GM12874 (cell line): ENCODE data around the gene CCSER2.

Source experiments
- TF ChIP-seq, protein P1 (sequence below): IDR thresholded peaks from 2 replicates; pipeline ENCODE4 v1.5.1; 2011; ENCODE audit warnings: low read depth, mild to moderate bottlenecking, control low read depth, low read length, moderate library complexity; ENCODE audit not compliant: insufficient read depth

The CCSER2 gene

DNA sequence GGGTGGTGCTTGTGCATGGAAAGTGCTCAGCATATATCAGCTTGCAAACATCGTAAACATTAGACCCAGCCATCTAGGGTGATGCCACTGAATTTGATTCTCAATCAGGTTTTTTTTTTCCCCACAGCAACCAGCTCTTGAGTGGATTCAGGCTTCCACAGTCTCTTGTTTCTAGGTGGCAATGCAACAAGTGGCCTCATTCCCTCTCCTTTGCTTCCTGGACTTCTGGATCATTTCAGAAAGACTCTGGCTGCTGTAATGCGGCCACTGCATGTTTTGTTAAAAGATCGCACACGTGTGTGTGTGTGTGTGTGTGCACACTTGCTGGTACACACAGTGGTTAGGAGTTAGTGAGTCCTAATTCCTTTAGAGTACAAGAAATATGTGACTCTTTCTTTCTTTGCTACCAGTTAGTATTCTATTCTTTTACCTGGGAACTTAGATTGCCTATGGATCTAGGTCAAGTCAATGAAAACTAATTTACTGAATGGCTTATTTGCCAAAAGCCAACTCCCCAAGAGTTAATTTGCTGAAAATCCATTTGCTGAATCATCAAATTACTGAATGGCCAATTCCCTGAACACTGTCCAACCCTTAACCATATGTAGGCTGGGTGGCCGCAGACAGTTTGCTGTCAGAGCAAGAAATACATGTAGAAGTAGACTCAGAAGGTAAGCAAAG is 222.5 kb downstream of the CCSER2 start:
- TF ChIP-seq, protein P1, sequence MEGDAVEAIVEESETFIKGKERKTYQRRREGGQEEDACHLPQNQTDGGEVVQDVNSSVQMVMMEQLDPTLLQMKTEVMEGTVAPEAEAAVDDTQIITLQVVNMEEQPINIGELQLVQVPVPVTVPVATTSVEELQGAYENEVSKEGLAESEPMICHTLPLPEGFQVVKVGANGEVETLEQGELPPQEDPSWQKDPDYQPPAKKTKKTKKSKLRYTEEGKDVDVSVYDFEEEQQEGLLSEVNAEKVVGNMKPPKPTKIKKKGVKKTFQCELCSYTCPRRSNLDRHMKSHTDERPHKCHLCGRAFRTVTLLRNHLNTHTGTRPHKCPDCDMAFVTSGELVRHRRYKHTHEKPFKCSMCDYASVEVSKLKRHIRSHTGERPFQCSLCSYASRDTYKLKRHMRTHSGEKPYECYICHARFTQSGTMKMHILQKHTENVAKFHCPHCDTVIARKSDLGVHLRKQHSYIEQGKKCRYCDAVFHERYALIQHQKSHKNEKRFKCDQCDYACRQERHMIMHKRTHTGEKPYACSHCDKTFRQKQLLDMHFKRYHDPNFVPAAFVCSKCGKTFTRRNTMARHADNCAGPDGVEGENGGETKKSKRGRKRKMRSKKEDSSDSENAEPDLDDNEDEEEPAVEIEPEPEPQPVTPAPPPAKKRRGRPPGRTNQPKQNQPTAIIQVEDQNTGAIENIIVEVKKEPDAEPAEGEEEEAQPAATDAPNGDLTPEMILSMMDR, result no peak

DNA sequence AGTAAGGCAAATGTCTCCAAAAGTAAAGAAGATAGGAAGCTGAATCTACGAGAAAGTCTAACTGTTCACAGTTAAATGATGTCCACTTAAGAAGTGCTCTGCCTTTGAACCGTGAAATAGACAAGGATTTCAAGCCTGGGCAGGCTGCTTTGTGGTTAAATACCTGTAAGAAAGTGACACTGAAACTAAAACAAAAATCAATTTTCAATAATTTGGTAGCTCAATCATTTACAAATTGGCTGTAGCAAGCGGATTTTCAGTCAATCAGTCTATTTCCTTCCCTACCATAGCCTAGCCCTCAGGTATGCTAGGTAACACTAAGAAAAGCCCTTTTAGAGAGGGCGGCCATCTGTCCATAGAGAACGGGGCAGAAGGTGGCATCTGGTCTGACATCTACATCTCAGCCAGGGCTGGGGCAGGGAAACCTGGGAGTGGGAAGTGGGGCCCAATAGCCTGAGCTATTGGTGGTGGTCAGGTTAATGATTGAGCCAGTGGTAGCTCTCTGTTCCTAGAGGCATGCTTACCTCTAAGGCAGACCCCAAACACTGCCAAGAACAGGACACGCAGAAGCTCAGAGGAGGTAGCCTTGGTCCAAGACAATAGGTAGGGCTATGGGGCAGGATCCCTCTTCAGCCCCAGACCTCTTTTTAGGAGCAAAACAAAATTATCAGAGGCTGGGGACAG is 223.2 kb downstream of the CCSER2 start:
- TF ChIP-seq, protein P1, result no peak

DNA sequence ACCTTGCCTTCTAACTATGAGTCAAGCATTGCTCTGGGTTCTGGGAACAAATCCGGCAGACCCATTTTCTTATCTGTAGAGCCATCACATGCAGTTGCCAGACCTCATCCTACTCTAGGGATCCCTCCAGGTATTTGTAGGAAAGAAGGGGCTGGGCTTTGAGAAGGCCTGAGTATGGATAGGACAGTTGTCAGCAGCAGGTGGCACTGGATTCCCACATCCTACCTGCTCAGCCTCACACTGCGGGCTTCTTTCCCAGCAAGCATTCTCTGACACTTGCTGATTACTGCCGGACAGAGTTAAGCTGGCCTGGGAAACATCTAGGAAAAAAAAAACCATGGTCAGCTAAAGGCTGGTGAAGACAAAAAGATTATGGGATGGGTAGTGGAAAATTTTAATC is 224.1 kb downstream of the CCSER2 start:
- TF ChIP-seq, protein P1, result no peak

DNA sequence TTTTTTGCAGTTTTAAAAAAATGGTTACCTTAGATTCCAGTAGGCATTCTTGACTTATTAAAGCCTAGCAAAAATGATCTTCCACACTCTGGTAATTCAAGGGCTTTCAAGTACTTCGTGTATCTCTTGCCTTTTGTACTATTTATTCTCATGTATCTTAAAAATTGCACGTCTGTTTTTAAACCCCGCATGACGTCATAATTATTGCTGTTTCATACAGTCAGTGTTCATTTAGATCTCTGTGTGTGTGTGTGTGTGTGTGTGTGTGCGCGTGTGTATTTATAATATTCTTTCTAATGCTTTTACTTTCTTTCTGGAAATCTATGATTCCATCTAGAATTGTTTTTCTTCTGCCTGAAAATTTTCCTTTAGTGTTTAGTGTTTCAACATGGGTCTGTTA is 234.2 kb downstream of the CCSER2 start:
- TF ChIP-seq, protein P1, result no peak

DNA sequence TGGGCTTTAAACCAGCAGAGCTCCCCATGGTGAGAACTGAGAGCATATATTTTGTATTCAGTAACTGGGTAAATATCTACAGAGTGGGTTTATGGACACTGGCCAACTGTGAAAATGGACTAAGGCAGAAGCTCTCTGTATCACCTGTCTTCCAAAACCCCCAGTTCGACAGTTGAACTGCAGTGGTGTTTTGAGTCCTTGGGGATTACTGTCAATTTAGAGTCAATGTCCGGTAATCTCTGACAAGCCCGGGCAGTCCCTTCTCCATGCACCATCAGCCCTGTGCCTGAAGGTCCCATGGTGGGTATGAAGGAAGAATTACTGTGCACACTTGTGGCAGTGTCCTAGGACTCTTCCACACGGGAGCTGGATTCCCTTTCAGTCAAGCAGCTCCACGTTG is 235.0 kb downstream of the CCSER2 start:
- TF ChIP-seq, protein P1, result no peak

DNA sequence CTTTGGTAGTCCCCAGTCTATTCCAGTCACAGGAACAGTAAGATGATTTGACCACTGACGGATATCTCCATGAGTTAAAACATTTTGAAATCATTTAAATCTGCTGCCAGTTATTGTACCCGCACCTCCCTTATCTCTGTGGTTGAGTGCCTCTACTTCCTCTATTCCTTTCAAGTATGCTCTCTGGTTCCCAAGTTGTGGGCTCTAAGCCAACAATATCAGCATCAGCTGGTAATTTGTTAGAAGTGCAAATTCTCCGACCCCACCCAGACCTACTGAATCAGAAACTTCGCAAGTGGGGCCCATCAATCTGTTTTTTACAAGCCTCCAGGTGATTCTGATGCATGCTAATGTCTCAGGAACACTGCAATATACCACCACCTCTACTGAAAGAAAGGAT is 235.5 kb downstream of the CCSER2 start:
- TF ChIP-seq, protein P1, result no peak

DNA sequence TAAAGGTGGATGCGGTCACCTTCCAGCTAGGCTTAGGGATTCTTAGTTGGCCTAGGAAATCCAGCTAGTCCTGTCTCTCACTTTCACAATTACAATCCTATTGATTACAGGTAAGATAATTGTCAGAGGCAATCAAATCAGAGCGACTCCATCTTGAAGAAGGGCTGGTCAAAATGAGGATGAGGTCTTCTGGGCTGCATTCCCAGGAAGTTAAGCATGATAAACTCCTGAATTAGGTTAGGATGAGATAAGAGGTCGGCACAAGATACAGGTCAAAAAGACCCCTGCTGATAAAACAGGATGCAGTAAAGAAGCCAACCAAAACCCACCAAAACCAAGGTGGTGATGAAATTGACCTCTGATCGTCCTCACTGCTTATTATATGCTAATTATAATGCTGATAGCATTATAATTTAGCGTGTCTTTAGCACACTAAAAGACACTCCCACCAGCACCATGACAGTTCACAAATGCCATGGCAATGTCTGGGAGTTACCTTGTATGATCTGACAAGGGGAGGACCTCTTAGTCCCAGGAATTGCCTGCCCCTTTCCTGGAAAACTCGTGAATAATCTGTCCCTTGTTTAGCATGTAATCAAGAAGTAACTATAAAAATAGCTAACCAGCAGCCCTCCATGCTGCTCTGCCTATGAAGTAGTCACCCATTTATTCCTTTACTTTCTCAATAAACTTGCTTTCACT is 237.6 kb downstream of the CCSER2 start:
- TF ChIP-seq, protein P1, result no peak
